MM.1S (cell line): ENCODE measurements around the gene PIK3CG.

Source experiments
- DNase-seq: peaks from one replicate; pipeline ENCODE4 v3.0.0-alpha.2; 2015
- H2AFZ ChIP-seq: fragments of 300-600 bp; sonication (generic); 2 replicates; pipeline ENCODE4 v1.6.0; 2016; ENCODE audit warnings: antibody characterized with exemption, low read length
- H3F3A ChIP-seq: fragments of 300-600 bp; sonication (generic); 2 replicates; pipeline ENCODE4 v1.6.1; 2016; ENCODE audit warnings: mild to moderate bottlenecking, antibody characterized with exemption, low read length, moderate library complexity, mixed read lengths; ENCODE audit not compliant: insufficient read depth
- H3K27ac ChIP-seq: fragments of 300-600 bp; sonication (generic); 2 replicates; pipeline ENCODE4 v1.5.1; 2016; ENCODE audit warnings: mild to moderate bottlenecking, low read length
- H3K27me3 ChIP-seq: fragments of 300-600 bp; sonication (generic); replicated peaks from 2 replicates; pipeline ENCODE4 v1.6.0; 2016; ENCODE audit warnings: low read length; ENCODE audit not compliant: insufficient read depth
- H3K36me3 ChIP-seq: fragments of 300-600 bp; sonication (generic); replicated peaks from 2 replicates; pipeline ENCODE4 v1.6.1; 2016; ENCODE audit warnings: mild to moderate bottlenecking, low read length, mixed read lengths; ENCODE audit not compliant: insufficient read depth
- H3K4me1 ChIP-seq: fragments of 300-600 bp; sonication (generic); 2 replicates; pipeline ENCODE4 v1.6.1; 2016; ENCODE audit warnings: low read length, mixed read lengths
- H3K4me2 ChIP-seq: fragments of 300-600 bp; sonication (generic); 2 replicates; pipeline ENCODE4 v1.6.0; 2016; ENCODE audit warnings: low read depth, low read length
- H3K4me3 ChIP-seq: fragments of 300-600 bp; sonication (generic); 2 replicates; pipeline ENCODE4 v1.5.1; 2016; ENCODE audit warnings: low read length, mixed read lengths
- H3K79me2 ChIP-seq: fragments of 300-600 bp; sonication (generic); 2 replicates; pipeline ENCODE4 v1.6.1; 2016; ENCODE audit warnings: mixed run types, low read length, mixed read lengths
- H3K9ac ChIP-seq: fragments of 300-600 bp; sonication (generic); 2 replicates; pipeline ENCODE4 v1.6.1; 2016; ENCODE audit warnings: low read length, mixed read lengths
- H3K9me2 ChIP-seq: fragments of 300-600 bp; sonication (generic); replicated peaks from 2 replicates; pipeline ENCODE4 v1.6.1; 2016; ENCODE audit warnings: mild to moderate bottlenecking, low read length, mixed read lengths; ENCODE audit not compliant: insufficient read depth
- H3K9me3 ChIP-seq: fragments of 300-600 bp; sonication (generic); replicated peaks from 2 replicates; pipeline ENCODE4 v1.6.1; 2016; ENCODE audit warnings: mild to moderate bottlenecking, low read length, mixed read lengths; ENCODE audit not compliant: insufficient read depth
- H4K20me1 ChIP-seq: fragments of 300-600 bp; sonication (generic); 2 replicates; pipeline ENCODE4 v1.6.1; 2016; ENCODE audit warnings: mild to moderate bottlenecking, low read length, moderate library complexity, mixed read lengths; ENCODE audit not compliant: insufficient read depth
- CTCF ChIP-seq: fragments of 300-600 bp; sonication (generic); IDR thresholded peaks from 2 replicates; pipeline ENCODE4 v1.5.1; 2016; ENCODE audit warnings: antibody characterized with exemption, low read length, mixed read lengths
- EZH2 ChIP-seq: fragments of 300-600 bp; sonication (generic); optimal IDR thresholded peaks from 2 replicates; pipeline ENCODE3; 2017; ENCODE audit warnings: low read depth, mild to moderate bottlenecking, antibody characterized with exemption, low read length, mixed read lengths
- EZH2phosphoT487 ChIP-seq: fragments of 300-600 bp; sonication (generic); IDR thresholded peaks from 2 replicates; pipeline ENCODE4 v1.6.1; 2018; ENCODE audit warnings: antibody characterized with exemption, low read length

Gene PIK3CG

GRCh38 chr7:106888204-106888603 lies 23.1 kb downstream of the PIK3CG start:
- Histone ChIP-seq H2AFZ (no peak overlapping the region), H3F3A (peaks cover 16% of the 10 kb centered on the region), H3K4me3 (no peak overlapping the region), H3K79me2 (peaks cover 7% of the 10 kb centered on the region), H3K9ac (no peak overlapping the region), H3K4me1 (peaks cover 59% of the 10 kb centered on the region), H3K9me2 (no peaks in the 10 kb centered on the region), H3K27ac (peak overlapping the region; percentile 72; the same call in 1 of the 2 replicates), H4K20me1 (no peaks in the 10 kb centered on the region), H3K27me3 (no peaks in the 10 kb centered on the region), H3K4me2 (no peak overlapping the region), H3K36me3 (peaks cover 23% of the 10 kb centered on the region), H3K9me3 (no peaks in the 10 kb centered on the region)
- TF ChIP-seq CTCF = no peak
- no peak for DNase-seq

GRCh38 chr7:106890952-106891351 lies 25.9 kb downstream of the PIK3CG start:
- H3K4me1 ChIP-seq = peaks cover 84% of the 10 kb centered on the region
- no peak for DNase-seq
- H3K9me2 ChIP-seq = no peaks in the 10 kb centered on the region
- TF ChIP-seq EZH2 (no peak), CTCF (no peak), EZH2phosphoT487 (no peak)
- peak overlapping the region; percentile 16; the same call in 1 of the 2 replicates for H3K27ac ChIP-seq
- H2AFZ ChIP-seq = no peak overlapping the region
- no peaks in the 10 kb centered on the region for H4K20me1 ChIP-seq
- H3K79me2 ChIP-seq = peaks cover 10% of the 10 kb centered on the region
- H3K27me3 ChIP-seq = no peaks in the 10 kb centered on the region
- H3K36me3 ChIP-seq = peaks cover 13% of the 10 kb centered on the region; the same call in 1 of the 2 replicates
- peaks cover 27% of the 10 kb centered on the region for H3F3A ChIP-seq
- H3K4me3 ChIP-seq = no peak overlapping the region
- no peaks in the 10 kb centered on the region for H3K9me3 ChIP-seq
- H3K4me2 ChIP-seq = no peak overlapping the region
- no peak overlapping the region for H3K9ac ChIP-seq

- Histone ChIP-seq H3K9ac (no peak overlapping the region), H3K4me3 (no peak overlapping the region), H3K9me3 (no peaks in the 10 kb centered on the region), H3K36me3 (peaks cover 13% of the 10 kb centered on the region; the same call in 1 of the 2 replicates), H3K79me2 (peaks cover 13% of the 10 kb centered on the region), H3K4me1 (peaks cover 76% of the 10 kb centered on the region), H2AFZ (no peak overlapping the region), H3F3A (peaks cover 25% of the 10 kb centered on the region), H3K9me2 (no peaks in the 10 kb centered on the region), H3K4me2 (no peak overlapping the region), H3K27ac (peak overlapping the region; percentile 16; the same call in 1 of the 2 replicates), H4K20me1 (no peaks in the 10 kb centered on the region), H3K27me3 (no peaks in the 10 kb centered on the region)
- no peak for TF ChIP-seq EZH2phosphoT487
- no peak for TF ChIP-seq EZH2
- TF ChIP-seq CTCF = peak; percentile 44
- DNase-seq = peak; percentile 57
Observed at GRCh38 chr7:106891548-106892410, 26.7 kb downstream of the PIK3CG start.
